ENCODE data around the gene TMTC2.

Gene TMTC2

GRCh38 chr12:82937151-82937550, 250.4 kb downstream of the TMTC2 start:
- no peak for TF ChIP-seq CTCF (IDR thresholded peaks at IDR 0.05; ENCODE audit: low read depth, low read length)
- Histone ChIP-seq H3K27me3 (ENCODE audit: insufficient read depth, low read depth, severe bottlenecking) (no peaks in the 10 kb centered on the region), H3K36me3 (no peaks in the 10 kb centered on the region), H3K9me3 (ENCODE audit: severe bottlenecking) (no peaks in the 10 kb centered on the region), H3K4me3 (ENCODE audit: low read depth, low read length) (no peak overlapping the region), H3K27ac (no peak overlapping the region)
- no peak for DNase-seq

- TF ChIP-seq CTCF (IDR thresholded peaks at IDR 0.05; ENCODE audit: low read depth, low read length) = no peak
- H3K27ac ChIP-seq = no peak overlapping the region
- H3K9me3 ChIP-seq (ENCODE audit: severe bottlenecking) = no peaks in the 10 kb centered on the region
- H3K4me3 ChIP-seq (ENCODE audit: low read depth, low read length) = no peak overlapping the region
- DNase-seq = no peak
- H3K36me3 ChIP-seq = no peaks in the 10 kb centered on the region
- no peaks in the 10 kb centered on the region for H3K27me3 ChIP-seq (ENCODE audit: insufficient read depth, low read depth, severe bottlenecking)
These were observed 255.8 kb downstream of the TMTC2 start for GRCh38 chr12:82942521-82942920.

GRCh38 chr12:82942991-82943401, 256.3 kb downstream of the TMTC2 start:
- Histone ChIP-seq H3K36me3 (no peaks in the 10 kb centered on the region), H3K4me3 (ENCODE audit: low read depth, low read length) (no peak overlapping the region), H3K27ac (no peak overlapping the region), H3K9me3 (ENCODE audit: severe bottlenecking) (no peaks in the 10 kb centered on the region), H3K27me3 (ENCODE audit: insufficient read depth, low read depth, severe bottlenecking) (no peaks in the 10 kb centered on the region)
- TF ChIP-seq CTCF (IDR thresholded peaks at IDR 0.05; ENCODE audit: low read depth, low read length) = no peak
- DNase-seq = peak; percentile 25

GRCh38 chr12:82948491-82948890, 261.8 kb downstream of the TMTC2 start:
- Histone ChIP-seq H3K9me3 (ENCODE audit: severe bottlenecking) (no peaks in the 10 kb centered on the region), H3K27me3 (ENCODE audit: insufficient read depth, low read depth, severe bottlenecking) (no peaks in the 10 kb centered on the region), H3K27ac (no peak overlapping the region), H3K36me3 (no peaks in the 10 kb centered on the region), H3K4me3 (ENCODE audit: low read depth, low read length) (no peak overlapping the region)
- TF ChIP-seq CTCF (IDR thresholded peaks at IDR 0.05; ENCODE audit: low read depth, low read length) = no peak
- DNase-seq = no peak

- Histone ChIP-seq H3K36me3 (no peaks in the 10 kb centered on the region), H3K4me3 (ENCODE audit: low read depth, low read length) (no peak overlapping the region), H3K9me3 (ENCODE audit: severe bottlenecking) (no peaks in the 10 kb centered on the region), H3K27me3 (ENCODE audit: insufficient read depth, low read depth, severe bottlenecking) (no peaks in the 10 kb centered on the region), H3K27ac (no peak overlapping the region)
- TF ChIP-seq CTCF (IDR thresholded peaks at IDR 0.05; ENCODE audit: low read depth, low read length) = no peak
- DNase-seq = no peak
These were observed 263.6 kb downstream of the TMTC2 start for GRCh38 chr12:82950356-82950755.

GRCh38 chr12:82952946-82953345, 266.2 kb downstream of the TMTC2 start:
- H3K36me3 ChIP-seq = no peaks in the 10 kb centered on the region
- no peak for TF ChIP-seq CTCF (IDR thresholded peaks at IDR 0.05; ENCODE audit: low read depth, low read length)

More at GRCh38 chr12:82952946-82953345, 266.2 kb downstream of the TMTC2 start:
- DNase-seq = no peak
- H3K4me3 ChIP-seq (ENCODE audit: low read depth, low read length) = no peak overlapping the region
- no peaks in the 10 kb centered on the region for H3K27me3 ChIP-seq (ENCODE audit: insufficient read depth, low read depth, severe bottlenecking)
- no peaks in the 10 kb centered on the region for H3K9me3 ChIP-seq (ENCODE audit: severe bottlenecking)
- no peak overlapping the region for H3K27ac ChIP-seq

Measured in WERI-Rb-1 (cell line).